Left renal cortex interstitium (tissue), 4 donors: ENCODE data around the gene EIF4G2. TPM values are rescaled to one million over a fixed set of nuclear protein-coding genes. Genes with fewer than 3 reads are reported as not detected.

Experiments used
- DNase-seq, 4 donors: peaks; one replicate each; pipeline ENCODE4 v3.0.0-alpha.2; 2013; ENCODE audit warnings: low read depth in 4 of 4, low spot score in 2 of 4, missing footprints in 1 of 4
- polyA plus RNA-seq, 4 donors: library from polyadenylated mRNA; unstranded; fragments of 120-200 nt; gene quantifications; one replicate each; pipeline ENCODE4 v1.2.1, GENCODE V29; 2013; ENCODE audit not compliant: insufficient read length in 4 of 4

EIF4G2 gene
- polyA plus RNA-seq, 4 donors: 792 to 886 (median 869) TPM

DNA sequence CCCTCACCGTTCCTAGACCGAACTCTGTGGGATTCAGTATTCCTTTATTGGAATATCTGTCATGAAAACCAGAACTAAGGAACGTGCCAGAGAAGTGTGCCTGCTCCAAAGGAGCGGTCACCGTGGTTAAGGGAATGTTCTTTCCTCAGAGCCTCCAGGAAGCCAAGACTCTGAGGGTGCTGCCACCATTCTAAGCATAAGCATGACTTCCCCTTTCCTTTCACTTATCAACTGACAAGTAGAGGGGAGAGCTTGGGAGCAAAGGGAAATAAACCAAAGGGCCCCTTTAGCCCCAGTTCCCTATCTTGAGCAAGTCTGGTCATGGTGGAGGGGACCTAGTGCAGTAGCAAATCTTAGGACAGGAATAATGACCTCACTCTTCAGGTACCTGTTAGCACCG, 30.9 kb downstream of the EIF4G2 start:
- DNase-seq: no peak

- DNase-seq: no peak
Observed at GRCh38 chr11:10777393-10777793, 31.3 kb downstream of the EIF4G2 start.

DNA sequence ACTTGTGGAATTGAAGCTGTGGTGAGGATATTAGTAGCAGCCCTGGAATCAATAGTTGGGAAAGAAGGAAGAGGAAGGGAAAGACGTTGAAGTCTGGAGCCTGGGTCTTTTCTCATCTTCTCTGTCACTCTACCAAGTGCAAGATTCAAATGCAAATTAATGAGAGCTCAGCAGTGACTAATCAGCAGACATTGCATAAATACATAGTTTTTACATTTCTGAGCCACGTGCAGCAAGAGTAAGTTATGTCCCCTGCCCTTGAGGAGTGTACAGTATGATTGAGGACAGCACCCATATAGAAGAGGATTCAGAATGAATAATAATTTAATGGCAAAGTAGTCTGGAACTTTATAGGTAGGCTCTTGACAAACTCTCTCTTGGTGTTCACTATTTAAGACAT, 33.9 kb downstream of the EIF4G2 start:
- no peak for DNase-seq

GRCh38 chr11:10771457-10771856, 37.3 kb downstream of the EIF4G2 start:
- DNase-seq: no peak

- DNase-seq: no peak
Observed at GRCh38 chr11:10770626-10771254, 38.0 kb downstream of the EIF4G2 start.

- DNase-seq: no peak
Observed at GRCh38 chr11:10764412-10764811, 44.3 kb downstream of the EIF4G2 start.

- no peak for DNase-seq
Observed at GRCh38 chr11:10763766-10764165, 45.0 kb downstream of the EIF4G2 start.

DNA sequence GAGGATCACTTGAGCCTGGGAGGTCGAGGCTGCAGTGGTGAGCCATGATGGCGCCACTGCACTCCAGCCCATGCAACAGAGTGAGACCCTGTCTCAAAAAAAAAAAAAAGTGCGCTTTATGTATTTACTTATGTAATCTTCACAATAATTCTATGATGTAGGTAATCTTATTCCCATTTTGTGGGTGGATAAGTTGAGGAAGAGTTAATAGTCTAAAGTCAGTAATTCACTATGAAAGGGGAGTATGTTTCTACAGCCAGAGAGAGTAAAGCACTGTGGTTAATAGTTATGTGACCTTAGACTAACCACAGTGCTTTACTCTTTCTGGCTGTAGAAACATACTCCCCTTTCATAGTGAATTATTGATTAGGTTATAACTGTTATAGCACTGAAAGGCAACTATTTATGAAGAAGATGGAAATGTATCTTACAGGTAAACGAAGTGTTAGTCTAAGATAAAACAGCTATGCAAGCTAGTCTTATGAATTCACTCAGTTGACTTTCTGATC, 45.8 kb downstream of the EIF4G2 start:
- no peak for DNase-seq

DNA sequence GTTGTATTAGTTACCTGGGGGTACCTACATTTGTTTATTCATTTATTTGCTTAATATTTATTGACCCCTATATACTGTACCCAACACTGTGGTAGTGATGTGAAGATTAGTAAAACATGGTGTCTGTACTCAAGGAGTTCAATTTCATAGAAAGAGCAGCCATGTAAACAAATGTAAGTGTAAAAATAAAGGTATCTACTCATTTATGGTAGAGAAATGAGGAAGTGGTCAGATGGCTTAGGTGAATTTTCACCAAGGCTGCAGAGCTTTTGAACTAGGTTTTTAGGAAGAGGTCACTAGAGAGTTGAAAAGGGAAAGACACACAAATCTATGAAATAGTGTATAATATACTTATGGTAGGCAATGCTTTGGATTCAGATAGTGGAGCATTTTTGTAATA, 46.5 kb downstream of the EIF4G2 start:
- DNase-seq: no peak

DNA sequence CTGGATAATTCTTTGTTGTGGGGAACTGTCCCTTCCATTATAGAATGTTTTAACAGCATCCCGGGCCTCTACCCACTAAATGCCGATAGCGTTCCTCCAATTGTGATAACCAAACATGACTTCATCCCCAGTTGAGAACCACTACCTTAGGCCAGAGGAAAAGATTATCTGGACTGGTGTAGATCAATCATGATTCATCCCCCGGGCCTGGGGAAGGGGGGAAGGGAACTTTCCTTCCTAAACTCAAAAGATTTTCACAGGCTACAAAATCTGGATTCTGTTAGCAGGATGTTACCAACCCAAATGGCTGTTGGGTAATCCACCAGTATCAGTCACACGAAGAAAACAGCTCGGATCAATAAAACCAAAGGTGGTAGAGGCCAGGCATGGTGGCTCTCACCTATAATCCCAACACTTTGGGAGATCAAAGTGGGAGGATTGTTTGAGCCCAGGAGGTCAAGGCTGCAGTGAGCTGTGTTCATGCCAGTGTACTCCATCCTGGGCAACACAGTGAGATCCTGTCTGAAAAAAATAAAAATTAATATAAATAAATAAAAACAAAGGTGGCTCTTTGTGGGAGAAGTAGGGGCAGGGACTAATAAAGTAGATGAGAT, 47.5 kb downstream of the EIF4G2 start:
- DNase-seq: no peak

DNA sequence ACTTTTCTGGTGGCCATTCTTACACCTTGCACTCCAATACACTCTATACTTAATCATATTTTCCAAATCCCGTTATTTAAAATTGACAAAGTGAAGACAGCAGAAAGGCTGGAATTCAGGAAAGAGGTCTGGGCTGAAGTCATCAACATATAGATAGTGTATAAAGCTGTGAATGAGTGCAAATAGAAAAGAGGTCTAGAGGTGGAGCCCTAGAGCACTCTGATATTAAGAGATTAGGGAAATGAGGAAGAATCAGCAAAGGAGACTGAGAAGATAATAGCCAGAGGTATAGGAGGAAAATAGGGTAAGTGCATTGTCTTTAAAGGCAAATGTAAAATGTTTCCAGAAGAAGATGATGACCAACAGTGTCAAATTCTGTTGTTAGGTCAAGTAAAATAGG, 49.8 kb downstream of the EIF4G2 start:
- no peak for DNase-seq

- no peak for DNase-seq
Observed at GRCh38 chr11:10752486-10752885, 56.2 kb downstream of the EIF4G2 start.

DNA sequence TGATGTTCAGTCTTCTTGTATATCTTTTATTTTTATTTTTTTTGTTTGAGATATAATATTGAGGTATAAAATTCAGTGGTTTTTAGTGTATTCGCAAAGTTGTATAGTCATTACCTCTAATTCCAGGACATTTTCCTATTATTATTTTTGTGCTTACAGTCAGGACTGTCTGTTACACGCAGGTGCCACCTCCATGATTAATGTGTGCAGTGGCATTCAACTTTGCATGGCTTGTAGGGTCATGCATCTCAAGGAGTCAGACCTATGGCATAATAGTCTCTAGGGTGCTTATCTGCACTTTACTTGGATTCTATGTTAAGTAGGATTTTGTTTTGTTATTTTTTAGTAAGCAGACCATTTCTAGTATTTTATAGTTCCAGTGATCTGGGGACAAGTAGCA, 56.7 kb downstream of the EIF4G2 start:
- no peak for DNase-seq

DNA sequence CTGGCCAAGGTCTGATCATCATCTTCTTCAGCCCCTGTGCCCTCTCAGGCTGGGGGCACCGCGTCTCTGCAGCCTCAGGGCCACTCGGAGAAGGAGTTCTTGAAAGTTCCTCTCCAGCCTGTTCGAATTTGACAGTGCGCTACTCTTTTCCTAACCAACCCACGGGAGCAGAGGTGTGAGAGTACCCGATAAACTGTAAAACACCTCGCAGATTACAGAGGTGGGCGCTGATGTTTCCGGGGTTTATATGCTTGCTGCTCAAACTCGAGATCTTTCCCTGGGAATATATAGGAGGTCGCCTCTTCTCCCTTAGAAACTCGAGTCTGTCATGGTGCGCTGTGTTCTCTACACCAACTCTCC, 57.2 kb downstream of the EIF4G2 start:
- no peak for DNase-seq

- DNase-seq: peak; percentile 83 to 95 (median 87)
Observed at GRCh38 chr11:10750838-10751580, 57.7 kb downstream of the EIF4G2 start, which contains the start of gene CTR9. Gene CTR9, plus strand, starts transcription at chr11:10751246. Its CDS starts 167 bp downstream, at chr11:10751413.

GRCh38 chr11:10749476-10749875, 59.2 kb downstream of the EIF4G2 start:
- no peak for DNase-seq

DNA sequence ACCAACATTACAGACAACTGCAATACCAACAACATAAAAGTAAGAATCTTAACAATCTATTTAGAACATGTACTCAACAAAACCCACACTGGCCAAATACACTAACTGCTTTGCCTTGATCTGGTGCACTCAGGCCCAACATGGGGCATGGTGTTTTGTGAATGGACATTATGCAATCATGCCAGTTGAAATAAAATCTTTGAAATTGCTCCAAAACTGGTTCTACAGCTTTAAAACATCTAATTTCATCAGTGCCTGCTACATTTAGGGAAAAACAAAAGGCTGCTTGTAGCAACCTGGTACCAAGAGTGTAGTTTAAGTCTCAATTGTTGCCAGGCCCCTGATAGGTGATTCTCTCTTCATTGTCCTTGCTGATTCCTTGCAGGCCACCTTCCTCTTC, 61.0 kb downstream of the EIF4G2 start:
- no peak for DNase-seq

Other genes with a start within 250 kb of the EIF4G2 start
- gene LYVE1, start 240.3 kb downstream of the EIF4G2 start, polyA plus RNA-seq: 10 to 100 TPM; 51.2 to 70.5 (median 64.0) TPM
- 10 to 100 TPM; 10.1 to 12.1 (median 10.4) TPM for gene IRAG1, start 115.2 kb downstream of the EIF4G2 start, polyA plus RNA-seq
- gene CTR9, start 57.7 kb downstream of the EIF4G2 start, polyA plus RNA-seq: 10 to 100 TPM; 58.4 to 72.9 (median 69.2) TPM
- 100 to 1,000 TPM; 101 to 118 (median 110) TPM for gene ZBED5, start 49.1 kb upstream of the EIF4G2 start, polyA plus RNA-seq